ENCODE measurements around the gene RNASEH1.

DNA sequence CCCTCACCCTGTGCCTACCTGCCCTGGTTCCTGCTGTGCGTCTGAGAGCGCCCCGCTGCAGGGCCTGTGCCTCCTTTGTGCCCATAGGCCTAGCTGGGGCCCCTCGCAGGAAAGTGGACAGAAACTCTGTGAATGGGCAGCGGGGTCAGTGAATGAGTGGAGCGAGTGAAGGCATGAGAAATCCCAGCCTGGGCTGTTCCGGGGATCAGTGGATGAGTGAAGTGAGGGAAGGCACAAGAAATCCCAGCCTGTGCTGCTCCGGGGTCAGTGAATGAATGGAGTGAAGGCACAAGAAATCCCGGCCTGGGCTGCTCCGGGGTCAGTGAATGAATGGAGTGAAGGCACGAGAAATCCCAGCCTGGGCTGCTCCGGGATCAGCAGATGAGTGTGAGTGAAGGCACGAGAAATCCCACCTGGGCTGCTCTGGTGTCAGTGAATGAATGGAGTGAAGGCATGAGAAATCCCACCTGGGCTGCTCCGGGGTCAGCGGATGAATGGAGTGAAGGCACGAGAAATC lies 38.8 kb upstream of the RNASEH1 start:
- TF ChIP-seq GATA3 (IDR thresholded peaks at IDR 0.05; ENCODE audit: low read depth, low read length) (no peak), GATA2 (IDR thresholded peaks at IDR 0.05; ENCODE audit: low read depth, low read length) (no peak)
